SK-N-SH (cell line): ENCODE results near the gene CSPG5.

ENCODE experiments used
- CTCF ChIP-seq: fragments of 200-600 bp; sonication (generic); IDR thresholded peaks from 2 replicates; pipeline ENCODE4 v1.6.1; 2017; ENCODE audit warnings: antibody characterized with exemption, mild to moderate bottlenecking, moderate library complexity
- EZH2phosphoT487 ChIP-seq: fragments of 200-600 bp; sonication (generic); IDR thresholded peaks from 2 replicates; pipeline ENCODE4 v1.6.1; 2017; ENCODE audit warnings: low read depth, mixed run types, mild to moderate bottlenecking, antibody characterized with exemption, moderate library complexity, borderline replicate concordance
- FOXM1 ChIP-seq: IDR thresholded peaks from 2 replicates; pipeline ENCODE4 v1.4.0; 2012; ENCODE audit warnings: low read depth, mild to moderate bottlenecking
- RFX5 ChIP-seq: IDR thresholded peaks from 2 replicates; pipeline ENCODE4 v1.6.1; 2012; ENCODE audit warnings: mild to moderate bottlenecking, improper control_type of control experiment, low read length
- SMC3 ChIP-seq: IDR thresholded peaks from 2 replicates; pipeline ENCODE4 v1.6.1; 2012; ENCODE audit warnings: low read depth, low read length, improper control_type of control experiment
- YY1 ChIP-seq: IDR thresholded peaks from 2 replicates; pipeline ENCODE4 v1.4.0; 2012; ENCODE audit warnings: low read depth, mild to moderate bottlenecking

DNA sequence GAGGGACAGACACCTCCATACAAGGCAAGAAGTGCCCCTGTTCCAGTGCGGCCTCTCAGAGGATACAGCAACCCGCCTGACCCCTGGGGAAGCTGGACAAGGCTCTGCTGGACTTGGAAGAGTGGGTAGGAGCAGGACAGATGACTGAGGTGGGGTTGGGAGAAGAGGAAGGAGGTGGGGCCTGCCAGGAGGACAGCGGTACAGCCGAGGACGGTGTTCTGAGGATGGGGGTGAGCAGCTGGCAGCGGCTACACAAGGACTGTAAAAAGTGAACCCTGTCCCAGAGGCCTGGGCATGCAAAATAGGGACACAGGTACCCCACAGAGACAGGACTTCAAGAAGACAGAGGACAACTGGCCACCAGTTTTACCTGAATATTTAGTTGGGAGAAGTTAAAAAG lies 41.7 kb downstream of the CSPG5 start:
- no peak for TF ChIP-seq CTCF
- TF ChIP-seq EZH2phosphoT487, result no peak
- no peak for TF ChIP-seq FOXM1
- TF ChIP-seq RFX5, result no peak
- TF ChIP-seq SMC3, result no peak
- no peak for TF ChIP-seq YY1
